ENCODE results near the gene ATP5IF1. TPM values are rescaled to one million over a fixed set of nuclear protein-coding genes. Genes with fewer than 3 reads are reported as not detected.

Gene ATP5IF1
- total and polyA plus RNA-seq, 2 donors (not counting 1 experiment from before 2014, with no cell fraction given): 88.1 to 128 TPM

DNA sequence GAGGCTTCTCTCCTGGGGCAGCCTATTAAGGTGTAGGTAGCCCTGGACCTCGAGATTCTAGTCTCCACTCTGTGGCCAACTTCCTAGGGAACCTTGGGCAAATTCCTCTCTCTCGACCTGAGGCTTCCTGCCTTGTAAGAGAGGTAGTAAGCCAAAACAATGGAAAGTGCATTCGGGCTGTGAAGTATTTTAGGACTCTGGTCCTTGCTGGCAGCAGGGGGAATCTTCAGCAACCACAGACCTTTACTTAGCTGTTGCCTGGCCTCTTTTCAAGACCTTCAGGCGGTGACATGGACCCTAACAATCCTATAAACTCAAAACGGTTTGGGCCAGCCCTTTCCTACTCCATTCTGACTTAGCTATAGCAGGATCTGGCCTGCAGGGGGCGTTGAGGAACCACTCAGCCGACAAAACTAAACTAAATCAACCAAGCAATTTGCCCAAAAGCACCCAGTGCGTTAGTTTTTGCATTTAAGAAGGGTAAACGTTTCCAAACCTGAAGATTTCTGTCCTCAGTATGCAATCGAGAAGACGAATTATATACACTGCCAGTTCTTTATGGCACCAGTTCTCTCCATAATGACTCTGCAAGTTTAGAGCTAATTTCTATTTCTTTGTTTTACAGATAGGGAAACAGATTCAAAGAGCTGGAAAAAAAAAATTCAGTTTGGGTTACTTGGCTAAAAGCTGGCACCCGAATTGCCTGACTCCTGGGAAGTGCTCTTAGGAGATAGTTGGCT is 12.5 kb downstream of the ATP5IF1 start:
- ChIA-PET POLR2A (interaction anchor here (0.7 to 4.6 kb wide), 4 partner anchors 11 to 265 kb away, joined by 3 to 46 read pairs (median 9); partner anchors contain the start of genes ATP5IF1, MED18 and SESN2), CTCF (interaction anchor here (0.6 to 6.8 kb wide), 31 partner anchors 9 to 629 kb away, joined by 3 to 65 read pairs (median 4); partner anchors contain the start of genes ATP5IF1, DNAJC8, EYA3 and MED18)
- Mint-ChIP-seq H3K27me3 (no peaks in the 10 kb centered on the region), H3K27ac (peak overlapping the region; percentile 88), H3K9me3 (ENCODE audit: insufficient read depth) (no peaks in the 10 kb centered on the region), H3K4me3 (peak overlapping the region; percentile 83), H3K4me1 (peaks cover 49% of the 10 kb centered on the region)
- H3K79me2 ChIP-seq (ENCODE audit: control insufficient read depth, insufficient read depth, low read length): no peaks in the 10 kb centered on the region
- TF ChIP-seq, protein P1, sequence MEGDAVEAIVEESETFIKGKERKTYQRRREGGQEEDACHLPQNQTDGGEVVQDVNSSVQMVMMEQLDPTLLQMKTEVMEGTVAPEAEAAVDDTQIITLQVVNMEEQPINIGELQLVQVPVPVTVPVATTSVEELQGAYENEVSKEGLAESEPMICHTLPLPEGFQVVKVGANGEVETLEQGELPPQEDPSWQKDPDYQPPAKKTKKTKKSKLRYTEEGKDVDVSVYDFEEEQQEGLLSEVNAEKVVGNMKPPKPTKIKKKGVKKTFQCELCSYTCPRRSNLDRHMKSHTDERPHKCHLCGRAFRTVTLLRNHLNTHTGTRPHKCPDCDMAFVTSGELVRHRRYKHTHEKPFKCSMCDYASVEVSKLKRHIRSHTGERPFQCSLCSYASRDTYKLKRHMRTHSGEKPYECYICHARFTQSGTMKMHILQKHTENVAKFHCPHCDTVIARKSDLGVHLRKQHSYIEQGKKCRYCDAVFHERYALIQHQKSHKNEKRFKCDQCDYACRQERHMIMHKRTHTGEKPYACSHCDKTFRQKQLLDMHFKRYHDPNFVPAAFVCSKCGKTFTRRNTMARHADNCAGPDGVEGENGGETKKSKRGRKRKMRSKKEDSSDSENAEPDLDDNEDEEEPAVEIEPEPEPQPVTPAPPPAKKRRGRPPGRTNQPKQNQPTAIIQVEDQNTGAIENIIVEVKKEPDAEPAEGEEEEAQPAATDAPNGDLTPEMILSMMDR (IDR thresholded peaks at IDR 0.05): peak; percentile 86
- no peak for TF ChIP-seq EZH2 (IDR thresholded peaks at IDR 0.05; ENCODE audit: borderline replicate concordance, insufficient read depth, low read depth, low read length, poor library complexity, severe bottlenecking)
- H3K27me3 ChIP-seq (replicated peaks in 1 of 4; ENCODE audit: control extremely low read depth in 1 of 4, control insufficient read depth in 3 of 4, insufficient read depth in 4 of 4, low read length in 3 of 4): no peaks in the 10 kb centered on the region
- H2AFZ ChIP-seq (ENCODE audit: insufficient read depth, low read depth, low read length, poor library complexity, severe bottlenecking): peak overlapping the region; percentile 80
- peak overlapping the region; percentile 73 for H3K4me2 ChIP-seq (replicated peaks; ENCODE audit: low read depth, low read length, poor library complexity, severe bottlenecking)
- H3K4me3 ChIP-seq (ENCODE audit: control extremely low read depth in 1 of 5, extremely low read depth in 1 of 5, insufficient read depth in 1 of 5, low read depth in 2 of 5, low read length in 4 of 5): peak overlapping the region in 4 of 5 experiments; percentile 15 to 45 (median 38)
- intact Hi-C loops (cut with micrococcal nuclease): loop anchor here (2.0 to 10.0 kb wide), 6 partner anchors 256 to 934 kb away; partner anchors contain the start of genes GMEB1, RNU11, SRSF4 and TAF12
- ATAC-seq (ENCODE audit: low read depth) (peak; percentile 16), DNase-seq (peak; percentile 86)
- H3K9me3 ChIP-seq (ENCODE audit: control extremely low read depth in 1 of 3, control insufficient read depth in 2 of 3, insufficient read depth in 1 of 3, low read length in 2 of 3): no peaks in the 10 kb centered on the region
- peak overlapping the region; percentile 74 to 77 for H3K27ac ChIP-seq (ENCODE audit: low read length in 2 of 2)
- peaks cover 43 to 51% of the 10 kb centered on the region in 2 donors for H3K4me1 ChIP-seq (ENCODE audit: control insufficient read depth in 2 of 2, insufficient read depth in 2 of 2, low read length in 2 of 2)
- 7% methylated on average over 7 of the region's 12 CpGs for WGBS (ENCODE audit: insufficient coverage)
- peak overlapping the region; percentile 39 for H3K9ac ChIP-seq (ENCODE audit: low read length)
- H3K36me3 ChIP-seq (replicated peaks in 1 of 2; ENCODE audit: control extremely low read depth in 1 of 2, control insufficient read depth in 1 of 2, extremely low read depth in 1 of 2, insufficient read depth in 2 of 2, low read length in 1 of 2): no peaks in the 10 kb centered on the region
- H4K20me1 ChIP-seq (ENCODE audit: control insufficient read depth, insufficient read depth, low read length, poor library complexity, severe bottlenecking): no peaks in the 10 kb centered on the region
